Measurements from ENCODE around the gene SLC35A1.

DNA sequence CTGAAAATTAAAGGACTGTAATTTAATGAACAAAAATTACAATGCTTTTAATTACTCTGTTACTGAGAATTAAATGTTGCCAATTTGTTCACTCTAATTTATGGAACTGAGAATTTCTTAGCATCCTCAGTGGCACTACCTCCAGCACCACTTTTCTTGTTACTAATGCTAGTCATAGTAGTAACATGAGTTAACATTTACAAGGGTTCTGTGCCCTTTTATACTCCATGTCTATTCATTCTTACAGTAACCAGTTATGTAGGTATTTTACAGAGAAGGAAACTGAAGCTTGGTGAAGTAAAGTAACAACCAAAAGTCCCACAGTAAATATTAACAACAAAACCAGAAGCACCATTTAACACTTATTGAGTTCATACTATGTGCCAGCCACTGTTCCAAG, 82.7 kb downstream of the SLC35A1 start:
- TF ChIP-seq, protein P1, sequence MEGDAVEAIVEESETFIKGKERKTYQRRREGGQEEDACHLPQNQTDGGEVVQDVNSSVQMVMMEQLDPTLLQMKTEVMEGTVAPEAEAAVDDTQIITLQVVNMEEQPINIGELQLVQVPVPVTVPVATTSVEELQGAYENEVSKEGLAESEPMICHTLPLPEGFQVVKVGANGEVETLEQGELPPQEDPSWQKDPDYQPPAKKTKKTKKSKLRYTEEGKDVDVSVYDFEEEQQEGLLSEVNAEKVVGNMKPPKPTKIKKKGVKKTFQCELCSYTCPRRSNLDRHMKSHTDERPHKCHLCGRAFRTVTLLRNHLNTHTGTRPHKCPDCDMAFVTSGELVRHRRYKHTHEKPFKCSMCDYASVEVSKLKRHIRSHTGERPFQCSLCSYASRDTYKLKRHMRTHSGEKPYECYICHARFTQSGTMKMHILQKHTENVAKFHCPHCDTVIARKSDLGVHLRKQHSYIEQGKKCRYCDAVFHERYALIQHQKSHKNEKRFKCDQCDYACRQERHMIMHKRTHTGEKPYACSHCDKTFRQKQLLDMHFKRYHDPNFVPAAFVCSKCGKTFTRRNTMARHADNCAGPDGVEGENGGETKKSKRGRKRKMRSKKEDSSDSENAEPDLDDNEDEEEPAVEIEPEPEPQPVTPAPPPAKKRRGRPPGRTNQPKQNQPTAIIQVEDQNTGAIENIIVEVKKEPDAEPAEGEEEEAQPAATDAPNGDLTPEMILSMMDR (IDR thresholded peaks at IDR 0.05): no peak
- TF ChIP-seq POLR2A (IDR thresholded peaks at IDR 0.05): no peak
- TF ChIP-seq EP300 (IDR thresholded peaks at IDR 0.05): no peak
